Mesodermal cell (in vitro differentiated cells): Measurements from ENCODE around the gene OVOL3. TPM values are rescaled to one million over a fixed set of nuclear protein-coding genes. Genes with fewer than 3 reads are reported as not detected.
"Not testable (repeated sequence)": the region's sequence is repeated elsewhere in the genome, so short reads cannot be mapped to it uniquely, and the experiment has no call there.

Source experiments
- H3K27ac ChIP-seq: 2 replicates; pipeline ENCODE4 v1.7.0; 2013; ENCODE audit warnings: mild to moderate bottlenecking, low read depth, low read length, moderate library complexity; ENCODE audit not compliant: severe bottlenecking
- H3K36me3 ChIP-seq: 2 replicates; pipeline ENCODE4 v1.7.1; 2013; ENCODE audit warnings: mild to moderate bottlenecking, low read length, moderate library complexity; ENCODE audit not compliant: control insufficient read depth, insufficient read depth
- H3K4me1 ChIP-seq: one replicate; pipeline ENCODE4 v1.7.1; 2013; ENCODE audit warnings: mild to moderate bottlenecking, low read length; ENCODE audit not compliant: insufficient read depth, control insufficient read depth, poor library complexity, severe bottlenecking
- H3K4me3 ChIP-seq: 2 replicates; pipeline ENCODE4 v1.7.0; 2013; ENCODE audit warnings: low read length, control low read depth, mild to moderate bottlenecking; ENCODE audit not compliant: insufficient read depth, poor library complexity, severe bottlenecking; ENCODE audit errors: extremely low read depth
- H3K9me3 ChIP-seq: 2 replicates; pipeline ENCODE4 v1.7.1; 2013; ENCODE audit warnings: mild to moderate bottlenecking, low read length, moderate library complexity; ENCODE audit not compliant: control insufficient read depth
- WGBS, 2 experiments: methylation state at CpG; one replicate each; pipeline ENCODE4 v1.1.5; 2013; ENCODE audit warnings: missing lambda C conversion rate in 2 of 2; ENCODE audit not compliant: insufficient coverage in 2 of 2; 5-methylcytosine and 5-hydroxymethylcytosine counted together
- polyA plus RNA-seq, 2 experiments: library from polyadenylated mRNA; stranded (reverse); fragments of 50-300 nt; gene quantifications; one replicate each; pipeline ENCODE4 v1.2.3, GENCODE V29; 2013

OVOL3 gene
- polyA plus RNA-seq (2013, experiment 1 of 2) = not detected
- not detected for polyA plus RNA-seq (2013, experiment 2 of 2)

- no peaks in the 10 kb centered on the region for H3K9me3 ChIP-seq
- 55% methylated on average over 1 of the region's 1 CpG; no CpG with 5 or more reads in 1 of the 2 experiments for WGBS, 2 experiments
- H3K4me1 ChIP-seq = no peaks in the 10 kb centered on the region
- no peak within 1 kb of the TSS for H3K4me3 ChIP-seq
- H3K27ac ChIP-seq = no peak within 1 kb of the TSS
- H3K36me3 ChIP-seq = peaks cover 35% of the 10 kb centered on the region
Observed at GRCh38 chr19:36110487-36111199, at the start of gene OVOL3. Gene OVOL3, plus strand, starts transcription at chr19:36111143. Its CDS starts 60 bp downstream, at chr19:36111203.

- H3K36me3 ChIP-seq = peaks cover 83% of the 10 kb centered on the region
- WGBS, 2 experiments = 91 to 100% methylated on average over 1 of the region's 2 CpGs
- no peaks in the 10 kb centered on the region for H3K9me3 ChIP-seq
Observed at GRCh38 chr19:36061367-36061766, 49.6 kb upstream of the OVOL3 start.

GRCh38 chr19:36064826-36065225 is 46.1 kb upstream of the OVOL3 start:
- H3K36me3 ChIP-seq = peaks cover 81% of the 10 kb centered on the region
- H3K4me3 ChIP-seq = no peak overlapping the region
- H3K27ac ChIP-seq = no peak overlapping the region
- H3K9me3 ChIP-seq = no peaks in the 10 kb centered on the region
- WGBS, 2 experiments = 94 to 100% methylated on average over 4 to 6 of the region's 8 CpGs
- no peaks in the 10 kb centered on the region for H3K4me1 ChIP-seq

More at GRCh38 chr19:36061367-36061766, 49.6 kb upstream of the OVOL3 start:
- no peak overlapping the region for H3K4me3 ChIP-seq
- peaks cover under 1% of the 10 kb centered on the region for H3K4me1 ChIP-seq
- H3K27ac ChIP-seq = no peak overlapping the region

GRCh38 chr19:36067681-36068080 is 43.3 kb upstream of the OVOL3 start:
- Histone ChIP-seq H3K4me1 (no peaks in the 10 kb centered on the region), H3K27ac (no peak overlapping the region), H3K36me3 (peaks cover 76% of the 10 kb centered on the region), H3K4me3 (no peak overlapping the region), H3K9me3 (no peaks in the 10 kb centered on the region)
- 89 to 91% methylated on average over 8 to 10 of the region's 11 CpGs for WGBS, 2 experiments

GRCh38 chr19:36068810-36069499 is 42.0 kb upstream of the OVOL3 start:
- not testable (repeated sequence) for H3K9me3 ChIP-seq, H3K4me1 ChIP-seq, H3K27ac ChIP-seq, H3K4me3 ChIP-seq
- H3K36me3 ChIP-seq = peaks cover 79% of the 10 kb centered on the region
- 98 to 100% methylated on average over 4 to 7 of the region's 57 CpGs for WGBS, 2 experiments

- Histone ChIP-seq H3K4me3 (no peak overlapping the region), H3K9me3 (no peaks in the 10 kb centered on the region), H3K27ac (no peak overlapping the region), H3K36me3 (peaks cover 69% of the 10 kb centered on the region), H3K4me1 (no peaks in the 10 kb centered on the region)
- WGBS, 2 experiments = 81 to 89% methylated on average over 5 to 8 of the region's 8 CpGs
Observed at GRCh38 chr19:36072081-36072480, 38.9 kb upstream of the OVOL3 start.

- no peak overlapping the region for H3K27ac ChIP-seq
- peaks cover 63% of the 10 kb centered on the region for H3K36me3 ChIP-seq
- WGBS, 2 experiments = 91% methylated on average over 8 to 9 of the region's 10 CpGs
- no peak overlapping the region for H3K4me3 ChIP-seq
- no peaks in the 10 kb centered on the region for H3K9me3 ChIP-seq
- no peaks in the 10 kb centered on the region for H3K4me1 ChIP-seq
Observed at GRCh38 chr19:36073121-36073876, 37.6 kb upstream of the OVOL3 start.

GRCh38 chr19:36079389-36079945 is 31.5 kb upstream of the OVOL3 start:
- H3K9me3 ChIP-seq = no peaks in the 10 kb centered on the region
- H3K4me1 ChIP-seq = no peaks in the 10 kb centered on the region
- H3K27ac ChIP-seq = no peak overlapping the region
- H3K4me3 ChIP-seq = no peak overlapping the region
- H3K36me3 ChIP-seq = peaks cover 72% of the 10 kb centered on the region
- WGBS, 2 experiments = no CpG with 5 or more reads among the region's 3 CpGs

- H3K9me3 ChIP-seq = no peaks in the 10 kb centered on the region
- no peak overlapping the region for H3K27ac ChIP-seq
- H3K4me3 ChIP-seq = no peak overlapping the region
- H3K4me1 ChIP-seq = no peaks in the 10 kb centered on the region
- 84 to 97% methylated on average over 3 of the region's 3 CpGs for WGBS, 2 experiments
- peaks cover 76% of the 10 kb centered on the region for H3K36me3 ChIP-seq
Observed at GRCh38 chr19:36081385-36081784, 29.6 kb upstream of the OVOL3 start.

GRCh38 chr19:36081894-36082293 is 29.0 kb upstream of the OVOL3 start:
- Histone ChIP-seq H3K27ac (no peak overlapping the region), H3K4me1 (no peaks in the 10 kb centered on the region), H3K36me3 (peaks cover 81% of the 10 kb centered on the region), H3K4me3 (no peak overlapping the region), H3K9me3 (no peaks in the 10 kb centered on the region)
- 91 to 96% methylated on average over 7 of the region's 7 CpGs for WGBS, 2 experiments
